Measurements from ENCODE around the gene LRMDA.

Gene LRMDA

GRCh38 chr10:75688506-75689300 lies 257.3 kb downstream of the LRMDA start:
- Histone ChIP-seq H4K20me1 (ENCODE audit: insufficient read depth) (no peaks in the 10 kb centered on the region), H3K4me1 (ENCODE audit: low read depth, poor library complexity, severe bottlenecking) (no peaks in the 10 kb centered on the region), H3K9ac (no peak overlapping the region), H3K27ac (no peak overlapping the region), H3K36me3 (ENCODE audit: insufficient read depth) (no peaks in the 10 kb centered on the region), H3K4me2 (no peak overlapping the region), H2AFZ (ENCODE audit: low read depth) (no peak overlapping the region), H3K4me3 (IDR thresholded peaks at IDR 0.05; ENCODE audit: insufficient read depth, low read depth, low read length) (no peak overlapping the region), H3K79me2 (ENCODE audit: insufficient read depth, low read depth) (no peaks in the 10 kb centered on the region), H3K27me3 (ENCODE audit: insufficient read depth, low read depth) (no peaks in the 10 kb centered on the region)
- no peak for TF ChIP-seq CTCF (conservative IDR thresholded peaks at IDR 0.05; ENCODE audit: low read depth, low read length)

GRCh38 chr10:75693489-75693888 lies 262.1 kb downstream of the LRMDA start:
- H3K9ac ChIP-seq: no peak overlapping the region
- no peaks in the 10 kb centered on the region for H4K20me1 ChIP-seq (ENCODE audit: insufficient read depth)
- H3K27ac ChIP-seq: no peak overlapping the region
- H3K79me2 ChIP-seq (ENCODE audit: insufficient read depth, low read depth): no peaks in the 10 kb centered on the region
- no peaks in the 10 kb centered on the region for H3K27me3 ChIP-seq (ENCODE audit: insufficient read depth, low read depth)
- TF ChIP-seq CTCF (conservative IDR thresholded peaks at IDR 0.05; ENCODE audit: low read depth, low read length): no peak
- H3K36me3 ChIP-seq (ENCODE audit: insufficient read depth): no peaks in the 10 kb centered on the region
- H2AFZ ChIP-seq (ENCODE audit: low read depth): no peak overlapping the region
- no peaks in the 10 kb centered on the region for H3K4me1 ChIP-seq (ENCODE audit: low read depth, poor library complexity, severe bottlenecking)
- H3K4me2 ChIP-seq: no peak overlapping the region
- H3K4me3 ChIP-seq (IDR thresholded peaks at IDR 0.05; ENCODE audit: insufficient read depth, low read depth, low read length): no peak overlapping the region

GRCh38 chr10:75694269-75694668 lies 262.8 kb downstream of the LRMDA start:
- no peaks in the 10 kb centered on the region for H4K20me1 ChIP-seq (ENCODE audit: insufficient read depth)
- H3K27me3 ChIP-seq (ENCODE audit: insufficient read depth, low read depth): no peaks in the 10 kb centered on the region
- H3K4me1 ChIP-seq (ENCODE audit: low read depth, poor library complexity, severe bottlenecking): no peaks in the 10 kb centered on the region
- H3K4me3 ChIP-seq (IDR thresholded peaks at IDR 0.05; ENCODE audit: insufficient read depth, low read depth, low read length): no peak overlapping the region
- no peaks in the 10 kb centered on the region for H3K36me3 ChIP-seq (ENCODE audit: insufficient read depth)
- no peak overlapping the region for H3K9ac ChIP-seq
- TF ChIP-seq CTCF (conservative IDR thresholded peaks at IDR 0.05; ENCODE audit: low read depth, low read length): no peak
- no peak overlapping the region for H3K27ac ChIP-seq
- no peaks in the 10 kb centered on the region for H3K79me2 ChIP-seq (ENCODE audit: insufficient read depth, low read depth)
- no peak overlapping the region for H2AFZ ChIP-seq (ENCODE audit: low read depth)
- H3K4me2 ChIP-seq: no peak overlapping the region

- H3K4me1 ChIP-seq (ENCODE audit: low read depth, poor library complexity, severe bottlenecking): no peaks in the 10 kb centered on the region
- H4K20me1 ChIP-seq (ENCODE audit: insufficient read depth): no peaks in the 10 kb centered on the region
- no peak overlapping the region for H3K27ac ChIP-seq
- no peak overlapping the region for H3K9ac ChIP-seq
- H3K4me3 ChIP-seq (IDR thresholded peaks at IDR 0.05; ENCODE audit: insufficient read depth, low read depth, low read length): no peak overlapping the region
- no peak overlapping the region for H3K4me2 ChIP-seq
- no peaks in the 10 kb centered on the region for H3K79me2 ChIP-seq (ENCODE audit: insufficient read depth, low read depth)
- TF ChIP-seq CTCF (conservative IDR thresholded peaks at IDR 0.05; ENCODE audit: low read depth, low read length): no peak
- no peak overlapping the region for H2AFZ ChIP-seq (ENCODE audit: low read depth)
- no peaks in the 10 kb centered on the region for H3K27me3 ChIP-seq (ENCODE audit: insufficient read depth, low read depth)
- H3K36me3 ChIP-seq (ENCODE audit: insufficient read depth): no peaks in the 10 kb centered on the region
Observed at GRCh38 chr10:75694790-75695189, 263.4 kb downstream of the LRMDA start.
